ENCODE measurements around the gene MRPS35. TPM values are rescaled to one million over a fixed set of nuclear protein-coding genes. Genes with fewer than 3 reads are reported as not detected.

The MRPS35 gene
- total RNA-seq, 1 donor from 2014 or later: 41.1 TPM

- H3K4me1 Mint-ChIP-seq (ENCODE audit: unreplicated experiment): no peaks in the 10 kb centered on the region
- no peaks in the 10 kb centered on the region for H3K27me3 Mint-ChIP-seq
- DNase-seq (ENCODE audit: extremely low spot score, unreplicated experiment): no peak
- TF ChIP-seq, protein P1, sequence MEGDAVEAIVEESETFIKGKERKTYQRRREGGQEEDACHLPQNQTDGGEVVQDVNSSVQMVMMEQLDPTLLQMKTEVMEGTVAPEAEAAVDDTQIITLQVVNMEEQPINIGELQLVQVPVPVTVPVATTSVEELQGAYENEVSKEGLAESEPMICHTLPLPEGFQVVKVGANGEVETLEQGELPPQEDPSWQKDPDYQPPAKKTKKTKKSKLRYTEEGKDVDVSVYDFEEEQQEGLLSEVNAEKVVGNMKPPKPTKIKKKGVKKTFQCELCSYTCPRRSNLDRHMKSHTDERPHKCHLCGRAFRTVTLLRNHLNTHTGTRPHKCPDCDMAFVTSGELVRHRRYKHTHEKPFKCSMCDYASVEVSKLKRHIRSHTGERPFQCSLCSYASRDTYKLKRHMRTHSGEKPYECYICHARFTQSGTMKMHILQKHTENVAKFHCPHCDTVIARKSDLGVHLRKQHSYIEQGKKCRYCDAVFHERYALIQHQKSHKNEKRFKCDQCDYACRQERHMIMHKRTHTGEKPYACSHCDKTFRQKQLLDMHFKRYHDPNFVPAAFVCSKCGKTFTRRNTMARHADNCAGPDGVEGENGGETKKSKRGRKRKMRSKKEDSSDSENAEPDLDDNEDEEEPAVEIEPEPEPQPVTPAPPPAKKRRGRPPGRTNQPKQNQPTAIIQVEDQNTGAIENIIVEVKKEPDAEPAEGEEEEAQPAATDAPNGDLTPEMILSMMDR (conservative IDR thresholded peaks at IDR 0.05): no peak
- H3K27ac Mint-ChIP-seq: no peak overlapping the region
- no peaks in the 10 kb centered on the region for H3K9me3 Mint-ChIP-seq
- peaks cover 46% of the 10 kb centered on the region for H3K36me3 Mint-ChIP-seq
- H3K4me3 Mint-ChIP-seq: no peak overlapping the region
Observed at GRCh38 chr12:27747111-27747820, 36.6 kb downstream of the MRPS35 start.

DNA sequence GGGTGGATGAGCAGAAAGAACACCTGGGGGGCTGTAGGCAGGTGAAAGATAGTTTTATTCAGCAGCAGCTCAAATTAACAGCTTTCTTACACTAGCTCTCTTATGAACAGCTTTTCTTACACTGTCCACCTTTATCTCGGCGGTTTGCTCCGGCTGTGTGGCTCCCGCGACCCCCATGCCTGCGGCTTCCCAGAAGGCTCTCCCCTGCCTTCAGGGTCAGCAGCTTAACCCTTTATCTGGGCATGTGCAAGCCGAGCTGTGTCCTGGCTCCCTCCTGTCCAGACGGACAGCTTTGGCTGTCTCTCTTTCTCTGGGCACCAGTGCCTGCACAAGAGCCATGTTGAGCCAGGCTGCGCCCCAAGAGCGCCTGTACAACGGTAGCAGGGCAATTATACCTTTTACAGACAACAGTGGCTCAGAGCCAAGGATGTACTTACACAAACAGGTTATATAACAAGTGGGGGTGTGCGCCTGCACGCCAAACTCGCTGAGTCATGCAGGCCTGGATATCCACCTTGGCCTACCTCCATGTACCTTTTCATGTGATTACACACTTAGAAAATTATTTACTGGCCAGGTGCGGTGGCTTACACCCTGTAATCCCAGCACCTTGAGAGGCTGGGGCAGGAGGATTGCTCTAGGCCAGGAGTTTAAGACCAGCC, 40.9 kb downstream of the MRPS35 start:
- TF ChIP-seq, protein P1 (conservative IDR thresholded peaks at IDR 0.05): no peak

DNA sequence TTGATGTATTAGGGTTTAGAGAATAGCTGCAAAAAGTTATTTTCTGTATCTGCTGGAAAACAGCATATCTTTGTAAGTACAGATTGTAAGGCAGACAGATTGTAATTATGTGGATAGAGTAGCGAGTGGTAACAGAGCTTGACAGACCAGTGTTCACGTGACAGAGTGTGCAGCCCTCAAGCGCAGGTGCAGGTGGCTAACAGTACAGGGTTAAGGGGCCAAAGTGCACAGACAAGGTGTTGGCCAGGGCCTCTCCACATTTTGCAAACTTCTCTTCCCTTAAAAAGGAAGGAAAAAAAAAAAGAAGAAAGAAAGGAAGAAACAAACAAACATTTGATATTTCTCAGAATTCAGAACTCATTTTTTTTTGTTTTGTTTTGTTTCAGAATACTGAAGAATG, 44.2 kb downstream of the MRPS35 start:
- no peaks in the 10 kb centered on the region for H3K27me3 Mint-ChIP-seq
- H3K27ac Mint-ChIP-seq: no peak overlapping the region
- H3K9me3 Mint-ChIP-seq: no peaks in the 10 kb centered on the region
- TF ChIP-seq, protein P1 (conservative IDR thresholded peaks at IDR 0.05): no peak
- H3K4me3 Mint-ChIP-seq: no peak overlapping the region
- peaks cover 31% of the 10 kb centered on the region for H3K36me3 Mint-ChIP-seq
- no peak for DNase-seq (ENCODE audit: extremely low spot score, unreplicated experiment)
- H3K4me1 Mint-ChIP-seq (ENCODE audit: unreplicated experiment): no peaks in the 10 kb centered on the region

More for the DNA sequence above, 40.9 kb downstream of the MRPS35 start:
- DNase-seq (ENCODE audit: extremely low spot score, unreplicated experiment): no peak
- no peak overlapping the region for H3K4me3 Mint-ChIP-seq
- H3K27me3 Mint-ChIP-seq: no peaks in the 10 kb centered on the region
- no peak overlapping the region for H3K27ac Mint-ChIP-seq
- H3K36me3 Mint-ChIP-seq: peaks cover 42% of the 10 kb centered on the region
- H3K9me3 Mint-ChIP-seq: no peaks in the 10 kb centered on the region
- no peaks in the 10 kb centered on the region for H3K4me1 Mint-ChIP-seq (ENCODE audit: unreplicated experiment)

DNA sequence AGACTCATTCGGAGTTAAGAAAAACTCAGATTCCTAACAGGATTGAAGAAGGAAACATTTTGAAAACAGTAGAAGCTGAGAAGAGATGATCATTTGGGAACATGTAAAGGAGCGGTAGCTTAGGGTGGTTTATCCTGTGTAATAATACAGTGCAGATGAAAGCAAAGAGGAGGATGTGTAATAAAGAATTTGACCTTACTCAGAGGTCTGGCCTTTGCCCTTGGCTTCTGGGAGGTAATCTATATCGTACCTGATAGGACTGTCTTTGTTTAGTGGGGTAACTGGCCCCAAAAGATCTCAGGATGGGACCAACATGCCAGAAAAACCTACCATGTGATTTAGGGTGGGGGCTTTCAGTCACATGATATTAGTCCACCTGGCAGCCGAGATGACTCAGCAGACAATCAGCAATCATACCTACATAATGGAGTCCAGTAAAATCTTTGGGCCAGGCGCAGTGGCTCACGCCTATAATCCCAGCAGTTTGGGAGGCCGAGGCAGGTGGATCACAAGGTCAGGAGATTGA, 46.1 kb downstream of the MRPS35 start:
- TF ChIP-seq, protein P1 (conservative IDR thresholded peaks at IDR 0.05): no peak
- Mint-ChIP-seq H3K4me1 (ENCODE audit: unreplicated experiment) (no peaks in the 10 kb centered on the region), H3K27ac (no peak overlapping the region), H3K27me3 (no peaks in the 10 kb centered on the region), H3K36me3 (peaks cover 28% of the 10 kb centered on the region), H3K4me3 (no peak overlapping the region), H3K9me3 (no peaks in the 10 kb centered on the region)
- no peak for DNase-seq (ENCODE audit: extremely low spot score, unreplicated experiment)

GRCh38 chr12:27762757-27763156, 52.1 kb downstream of the MRPS35 start:
- TF ChIP-seq, protein P1 (conservative IDR thresholded peaks at IDR 0.05): no peak
- no peak overlapping the region for H3K4me3 Mint-ChIP-seq
- H3K4me1 Mint-ChIP-seq (ENCODE audit: unreplicated experiment): no peaks in the 10 kb centered on the region
- no peak for DNase-seq (ENCODE audit: extremely low spot score, unreplicated experiment)
- H3K27ac Mint-ChIP-seq: no peak overlapping the region
- peaks cover 16% of the 10 kb centered on the region for H3K36me3 Mint-ChIP-seq
- H3K27me3 Mint-ChIP-seq: no peaks in the 10 kb centered on the region
- no peaks in the 10 kb centered on the region for H3K9me3 Mint-ChIP-seq

Data from type B pancreatic cell (in vitro differentiated cells).